ENCODE results near the gene KIAA0930.

The KIAA0930 gene

GRCh38 chr22:45216133-45217003, 24.3 kb downstream of the KIAA0930 start:
- no peak for DNase-seq (ENCODE audit: low read depth)

GRCh38 chr22:45212992-45213751, 27.5 kb downstream of the KIAA0930 start:
- DNase-seq (ENCODE audit: low read depth): no peak

GRCh38 chr22:45212306-45212709, 28.4 kb downstream of the KIAA0930 start:
- DNase-seq (ENCODE audit: low read depth): no peak

GRCh38 chr22:45211848-45212247, 28.8 kb downstream of the KIAA0930 start:
- DNase-seq (ENCODE audit: low read depth): no peak

- DNase-seq (ENCODE audit: low read depth): no peak
These were observed 29.3 kb downstream of the KIAA0930 start for GRCh38 chr22:45211435-45211834.

GRCh38 chr22:45210991-45211390, 29.7 kb downstream of the KIAA0930 start:
- no peak for DNase-seq (ENCODE audit: low read depth)

- DNase-seq (ENCODE audit: low read depth): no peak
These were observed 30.1 kb downstream of the KIAA0930 start for GRCh38 chr22:45210577-45210976.

- no peak for DNase-seq (ENCODE audit: low read depth)
These were observed 30.5 kb downstream of the KIAA0930 start for GRCh38 chr22:45210174-45210573.

GRCh38 chr22:45208993-45209838, 31.5 kb downstream of the KIAA0930 start:
- peak; percentile 41 for DNase-seq (ENCODE audit: low read depth)

- DNase-seq (ENCODE audit: low read depth): no peak
These were observed 32.0 kb downstream of the KIAA0930 start for GRCh38 chr22:45208696-45208992.

- no peak for DNase-seq (ENCODE audit: low read depth)
These were observed 32.6 kb downstream of the KIAA0930 start for GRCh38 chr22:45207981-45208664.

- DNase-seq (ENCODE audit: low read depth): no peak
These were observed 33.2 kb downstream of the KIAA0930 start for GRCh38 chr22:45207533-45207932.

GRCh38 chr22:45206233-45206632, 34.5 kb downstream of the KIAA0930 start:
- DNase-seq (ENCODE audit: low read depth): no peak

- no peak for DNase-seq (ENCODE audit: low read depth)
These were observed 35.3 kb downstream of the KIAA0930 start for GRCh38 chr22:45205276-45205925.

GRCh38 chr22:45204819-45205218, 35.9 kb downstream of the KIAA0930 start:
- no peak for DNase-seq (ENCODE audit: low read depth)

- DNase-seq (ENCODE audit: low read depth): no peak
These were observed 36.5 kb downstream of the KIAA0930 start for GRCh38 chr22:45204241-45204640.

GRCh38 chr22:45203150-45203951, 37.3 kb downstream of the KIAA0930 start:
- DNase-seq (ENCODE audit: low read depth): no peak

GRCh38 chr22:45202333-45203149, 38.2 kb downstream of the KIAA0930 start:
- DNase-seq (ENCODE audit: low read depth): no peak

GRCh38 chr22:45201678-45202332, 38.9 kb downstream of the KIAA0930 start:
- DNase-seq (ENCODE audit: low read depth): no peak
